GM18508 (cell line): ENCODE results near the gene ADCYAP1R1.

Source experiments
- ATAC-seq: cut with Tn5 transposase; IDR thresholded peaks from one replicate; pipeline ENCODE4 v1.9.1; 2021; ENCODE audit warnings: moderate number of reproducible peaks; ENCODE audit not compliant: insufficient read depth, unreplicated experiment

ADCYAP1R1 gene

GRCh38 chr7:31080763-31081162, 28.7 kb downstream of the ADCYAP1R1 start:
- ATAC-seq: no peak

- no peak for ATAC-seq
These were observed 29.9 kb downstream of the ADCYAP1R1 start for GRCh38 chr7:31082017-31082416.

GRCh38 chr7:31082447-31082846, 30.3 kb downstream of the ADCYAP1R1 start:
- no peak for ATAC-seq

GRCh38 chr7:31083210-31083786, 31.2 kb downstream of the ADCYAP1R1 start:
- no peak for ATAC-seq

GRCh38 chr7:31084226-31084625, 32.1 kb downstream of the ADCYAP1R1 start:
- ATAC-seq: no peak

GRCh38 chr7:31087351-31087750, 35.2 kb downstream of the ADCYAP1R1 start:
- ATAC-seq: no peak

- no peak for ATAC-seq
These were observed 39.9 kb downstream of the ADCYAP1R1 start for GRCh38 chr7:31091924-31092434.

GRCh38 chr7:31092606-31093005, 40.5 kb downstream of the ADCYAP1R1 start:
- ATAC-seq: no peak

- no peak for ATAC-seq
These were observed 41.2 kb downstream of the ADCYAP1R1 start for GRCh38 chr7:31093282-31093681.

GRCh38 chr7:31094271-31094670, 42.2 kb downstream of the ADCYAP1R1 start:
- ATAC-seq: no peak

GRCh38 chr7:31095286-31096197, 43.4 kb downstream of the ADCYAP1R1 start:
- no peak for ATAC-seq

GRCh38 chr7:31096198-31096876, 44.2 kb downstream of the ADCYAP1R1 start:
- no peak for ATAC-seq

GRCh38 chr7:31096877-31097258, 44.8 kb downstream of the ADCYAP1R1 start:
- ATAC-seq: no peak

GRCh38 chr7:31098642-31099360, 46.7 kb downstream of the ADCYAP1R1 start:
- no peak for ATAC-seq

GRCh38 chr7:31099451-31100444, 47.6 kb downstream of the ADCYAP1R1 start:
- ATAC-seq: no peak

GRCh38 chr7:31100445-31100844, 48.3 kb downstream of the ADCYAP1R1 start:
- no peak for ATAC-seq

- ATAC-seq: no peak
These were observed 48.8 kb downstream of the ADCYAP1R1 start for GRCh38 chr7:31100871-31101270.

GRCh38 chr7:31101544-31101943, 49.4 kb downstream of the ADCYAP1R1 start:
- no peak for ATAC-seq
